HUDEP-2 (cell line): ENCODE measurements around the gene ZFAND3.
"Not testable (repeated sequence)": the region's sequence is repeated elsewhere in the genome, so short reads cannot be mapped to it uniquely, and the experiment has no call there.

Experiments used
- DNase-seq, 76 experiments: peaks; one replicate each; lab custom pipeline; 2025; ENCODE audit not compliant: unreplicated experiment in 76 of 76; lab: John Stamatoyannopoulos, UW

ZFAND3 gene

DNA sequence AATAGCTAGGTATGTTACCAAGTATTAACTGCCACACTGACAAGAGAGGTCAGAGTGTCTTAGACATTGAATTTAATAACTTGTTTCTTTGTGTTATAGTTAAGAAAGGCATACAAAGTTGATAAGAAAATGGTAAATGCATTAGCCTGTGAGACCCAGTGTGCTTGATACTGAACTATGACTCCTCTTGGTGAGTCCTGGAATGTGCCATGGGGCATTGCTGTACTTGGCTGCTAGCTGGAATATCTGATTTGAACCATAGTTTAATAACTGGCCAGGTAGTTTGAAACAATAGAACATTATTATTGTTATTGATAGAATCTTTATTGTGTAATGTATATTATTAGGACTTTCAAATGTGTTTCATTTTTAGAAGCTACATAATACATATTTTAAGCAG, 70.0 kb downstream of the ZFAND3 start:
- no peak for DNase-seq

DNA sequence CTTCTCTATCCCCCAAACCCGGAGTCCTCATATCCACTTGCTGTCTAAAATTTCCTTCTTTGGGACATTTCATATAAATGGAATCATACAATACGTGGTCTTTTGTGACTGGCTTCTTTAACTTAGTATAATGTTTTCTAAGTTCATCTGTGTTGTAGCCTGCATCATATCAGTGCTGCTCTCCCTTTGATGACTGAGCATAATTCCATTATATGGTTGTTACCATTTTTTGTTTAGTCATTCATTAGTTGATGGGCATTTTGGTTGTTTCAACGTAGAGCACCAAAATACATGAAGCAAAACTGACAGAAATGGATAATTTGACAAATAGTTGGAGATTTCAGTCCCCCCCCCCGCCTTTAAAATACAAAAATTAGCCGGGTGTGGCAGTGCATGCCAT, 71.5 kb downstream of the ZFAND3 start:
- DNase-seq: no peak

- DNase-seq: no peak
These were observed 73.7 kb downstream of the ZFAND3 start for GRCh38 chr6:37893257-37893656.

DNA sequence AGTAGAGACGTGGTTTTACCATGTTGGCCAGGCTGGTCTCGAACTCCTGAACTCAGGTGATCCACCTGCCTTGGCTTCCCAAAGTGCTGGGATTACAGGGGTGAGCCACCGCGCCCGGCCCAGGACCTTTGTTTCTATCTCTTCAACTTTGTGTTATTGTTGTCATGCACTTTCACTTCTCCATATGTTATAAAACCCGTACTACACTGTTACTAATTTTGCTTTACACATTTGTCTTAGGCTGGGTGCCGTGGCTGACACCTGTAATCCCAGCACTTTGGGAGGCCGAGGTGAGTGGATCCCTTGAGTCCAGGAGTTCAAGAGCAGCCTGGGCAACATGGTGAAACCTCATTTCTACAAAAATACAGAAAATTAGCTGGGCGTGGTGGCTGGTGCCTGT, 74.2 kb downstream of the ZFAND3 start:
- not testable (repeated sequence) for DNase-seq

DNA sequence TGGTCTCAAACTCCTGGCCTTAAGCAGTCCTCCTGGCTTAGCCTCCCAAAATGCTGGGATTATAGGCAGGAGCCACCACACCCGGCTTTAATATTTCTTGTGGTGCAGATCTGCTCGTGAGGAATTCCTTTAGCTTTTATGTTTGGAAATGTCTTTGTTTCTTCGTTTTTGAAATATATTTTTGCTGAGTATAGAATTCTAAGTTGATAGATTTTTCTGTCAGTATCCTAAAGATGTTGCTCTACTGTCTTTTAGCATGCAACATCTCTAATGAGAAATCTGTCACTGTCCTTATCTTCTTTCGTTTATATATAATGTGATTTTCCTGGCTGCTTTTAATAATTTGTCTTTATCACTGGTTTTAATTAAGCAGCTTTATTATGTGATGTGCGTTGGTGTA, 75.1 kb downstream of the ZFAND3 start:
- DNase-seq: no peak

DNA sequence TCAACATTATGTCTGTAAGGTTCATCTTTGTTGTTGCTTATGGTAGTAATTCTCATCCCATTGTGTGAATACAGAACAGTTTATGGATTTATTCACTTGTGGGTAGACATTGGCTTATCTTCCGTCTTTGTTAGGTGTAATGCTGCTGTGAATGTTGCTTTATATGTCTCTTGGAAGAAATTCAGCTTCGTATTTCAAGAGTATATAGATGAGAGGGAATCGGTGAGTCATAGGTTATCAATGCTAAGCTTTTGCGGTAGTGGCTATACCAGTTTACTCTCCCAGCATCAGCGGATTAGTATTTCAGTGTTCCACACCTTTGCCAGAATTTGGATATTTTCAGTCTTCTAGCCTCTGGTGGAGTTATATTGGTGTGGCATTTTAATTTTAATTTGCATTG, 77.8 kb downstream of the ZFAND3 start:
- DNase-seq: peak in 30 of 76 experiments; percentile 17 to 75 (median 43)

DNA sequence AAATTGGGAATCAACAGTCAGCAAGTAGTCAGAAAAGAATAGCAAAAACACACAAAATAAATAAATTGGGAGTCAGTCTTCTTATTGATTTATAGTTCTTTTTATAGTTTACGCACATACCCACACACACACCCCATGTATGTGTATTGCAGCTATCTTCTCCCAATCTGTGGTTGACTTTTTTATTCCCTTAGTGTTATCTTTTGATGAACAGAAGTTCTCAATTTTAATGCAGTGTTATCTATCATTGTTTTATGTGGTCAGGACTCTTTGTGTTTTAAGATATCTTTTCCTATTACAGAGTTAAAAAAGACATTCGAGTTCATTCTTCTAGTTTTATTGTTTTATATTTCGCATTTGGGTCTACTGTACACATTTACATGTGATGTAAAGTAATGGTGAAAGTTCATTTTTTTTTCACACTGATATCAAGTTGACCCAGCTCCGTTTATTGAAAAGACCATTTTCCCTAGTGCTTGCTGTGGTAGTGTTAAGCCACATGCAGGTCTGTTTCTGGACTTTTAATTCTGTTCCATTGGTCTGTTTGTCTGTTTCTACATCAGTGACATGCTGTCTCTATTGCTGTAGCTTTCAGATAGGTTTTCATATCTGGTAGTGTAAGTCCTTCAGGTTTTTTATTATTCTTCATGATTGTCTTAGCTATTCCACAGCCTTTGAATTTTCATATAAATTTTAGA, 78.4 kb downstream of the ZFAND3 start:
- DNase-seq: peak in 34 of 76 experiments; percentile 14 to 84 (median 54)

- peak in 8 of 76 experiments; percentile 7 to 52 (median 28) for DNase-seq
These were observed 84.1 kb downstream of the ZFAND3 start for GRCh38 chr6:37903351-37904340.

GRCh38 chr6:37904590-37904989, 85.1 kb downstream of the ZFAND3 start:
- DNase-seq: no peak

- no peak for DNase-seq
These were observed 86.6 kb downstream of the ZFAND3 start for GRCh38 chr6:37906121-37906520.

DNA sequence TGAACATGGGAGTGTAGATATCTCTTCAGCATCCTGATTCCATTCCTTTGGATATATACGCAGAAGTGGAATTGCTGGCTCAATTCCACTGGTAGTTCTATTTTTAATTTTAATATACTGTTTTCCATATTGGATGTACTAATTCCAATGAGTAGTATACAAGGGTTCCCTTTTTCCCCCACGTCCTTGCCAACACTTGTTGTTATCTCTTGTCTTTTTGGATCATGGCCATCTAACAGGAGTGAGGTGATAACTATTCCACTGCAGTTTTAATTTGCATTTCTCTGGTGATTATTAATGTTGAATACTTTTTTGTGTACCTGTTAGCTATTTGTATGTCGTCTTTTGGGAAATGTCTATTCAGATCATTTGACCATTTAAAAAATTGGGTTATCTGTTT, 91.5 kb downstream of the ZFAND3 start:
- peak in 1 of 76 experiments; percentile 3 for DNase-seq

DNA sequence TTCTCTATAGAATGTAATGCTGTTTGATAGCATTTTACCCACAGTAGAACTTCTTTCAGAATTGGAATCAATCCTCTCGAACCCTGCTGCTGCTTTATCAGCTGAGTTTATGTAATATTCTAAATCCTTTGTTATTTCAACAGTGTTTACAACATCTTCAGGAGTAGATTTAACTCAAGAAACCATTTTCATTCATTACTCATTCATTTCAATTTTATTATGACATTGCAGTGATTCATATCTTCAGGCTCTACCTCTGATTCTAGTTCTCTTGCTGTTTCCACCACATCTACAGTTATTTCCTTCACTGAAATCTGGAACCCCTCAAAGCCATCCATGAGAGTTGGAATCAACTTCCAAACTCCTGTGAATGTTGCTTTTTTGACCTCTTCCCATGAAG, 93.7 kb downstream of the ZFAND3 start:
- no peak for DNase-seq

GRCh38 chr6:37915463-37915862, 95.9 kb downstream of the ZFAND3 start:
- DNase-seq: no peak

GRCh38 chr6:37916149-37916548, 96.6 kb downstream of the ZFAND3 start:
- no peak for DNase-seq

GRCh38 chr6:37916675-37917074, 97.1 kb downstream of the ZFAND3 start:
- no peak for DNase-seq

DNA sequence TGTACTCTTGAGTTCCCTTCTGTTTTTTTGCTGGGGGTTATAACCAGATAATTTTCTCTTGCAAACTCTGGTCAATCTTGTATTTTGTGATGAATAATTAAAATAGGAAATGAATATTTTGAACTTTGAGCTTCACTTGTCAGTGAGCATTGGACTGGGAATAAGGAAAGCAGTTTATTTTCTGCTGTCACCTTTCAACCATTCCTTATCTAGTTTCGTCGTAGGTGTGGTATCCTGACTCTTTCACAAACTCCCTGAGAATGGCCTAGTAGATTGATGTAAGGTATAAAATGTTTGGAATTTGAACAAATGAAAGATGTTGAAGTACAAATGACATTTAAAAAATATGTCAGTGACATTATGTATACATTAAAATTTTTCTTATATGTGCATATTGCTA, 98.0 kb downstream of the ZFAND3 start:
- no peak for DNase-seq

- DNase-seq: no peak
These were observed 100.1 kb downstream of the ZFAND3 start for GRCh38 chr6:37919417-37920157.

DNA sequence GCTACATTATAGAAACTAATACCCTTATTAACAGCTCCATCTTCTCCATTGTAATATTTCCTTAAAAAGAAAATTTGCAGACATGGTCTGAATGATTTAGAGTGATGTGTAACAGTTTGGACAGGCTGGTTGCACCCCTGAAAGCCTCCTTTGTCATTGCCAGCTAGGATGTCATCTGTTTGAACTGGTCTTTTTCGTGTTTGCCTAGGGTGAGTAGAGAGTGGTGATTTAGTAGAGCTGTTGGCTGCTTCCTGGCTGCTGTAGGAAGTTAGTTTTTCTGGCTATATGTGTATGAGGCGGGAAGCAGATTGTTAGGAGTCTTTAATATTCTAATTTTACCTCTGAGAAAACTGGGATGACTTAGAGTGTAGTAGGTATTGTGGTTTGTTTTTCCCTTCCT, 101.1 kb downstream of the ZFAND3 start:
- DNase-seq: no peak

- DNase-seq: no peak
These were observed 103.0 kb downstream of the ZFAND3 start for GRCh38 chr6:37922563-37922962.

DNA sequence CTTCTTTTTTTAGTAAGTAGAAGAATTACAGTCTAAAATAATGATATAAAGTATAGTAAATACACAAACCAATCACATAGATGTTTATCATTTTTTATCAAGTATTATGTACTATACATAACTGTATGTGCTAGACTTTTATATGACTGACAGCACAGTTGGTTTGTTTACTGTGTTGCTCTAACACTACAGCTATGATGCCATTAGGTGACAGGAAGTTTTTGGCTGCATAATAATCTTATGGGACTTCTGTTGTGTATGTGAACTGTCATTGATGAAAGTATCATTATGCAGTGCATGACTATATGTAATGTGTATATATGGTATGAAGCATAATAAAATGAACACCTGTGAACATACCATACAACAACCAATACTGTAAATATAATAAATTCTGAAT, 104.0 kb downstream of the ZFAND3 start:
- DNase-seq: no peak

GRCh38 chr6:37926661-37927060, 107.1 kb downstream of the ZFAND3 start:
- DNase-seq: no peak
